Activated naive CD8-positive, alpha-beta T cell treated with anti-CD3 and anti-CD28 coated beads, Interleukin-2, amount 10 ng/mL, durations not matched to agents 7 days and 5 days (primary cell): ENCODE results near the gene ZNF728. TPM values are rescaled to one million over a fixed set of nuclear protein-coding genes. Genes with fewer than 3 reads are reported as not detected.
"Not testable (repeated sequence)": the region's sequence is repeated elsewhere in the genome, so short reads cannot be mapped to it uniquely, and the experiment has no call there.

ENCODE experiments used
- ATAC-seq: fragments of 150-1000 bp; cut with Tn5 transposase; one replicate; pipeline ENCODE4 v1.10.0; 2021; ENCODE audit warnings: low read depth, moderate library complexity
- POLR2A ChIA-PET: fragments of 350-600 bp; sonication (Branson Sonifier 250); formaldehyde crosslinking; loops from one replicate; lab custom pipeline; 2021; ENCODE audit warnings: antibody characterized with exemption; lab: Charles Lee
- DNase-seq: peaks from one replicate; pipeline ENCODE4 v3.0.0; 2021
- H3K27ac Mint-ChIP-seq: one replicate; pipeline ENCODE4 v1.8.0; 2022; ENCODE audit warnings: mild to moderate bottlenecking, mixed read lengths
- H3K27me3 Mint-ChIP-seq: one replicate; pipeline ENCODE4 v1.8.0; 2022; ENCODE audit warnings: mild to moderate bottlenecking, moderate library complexity, mixed read lengths
- H3K36me3 Mint-ChIP-seq: one replicate; pipeline ENCODE4 v1.8.0; 2021; ENCODE audit warnings: mild to moderate bottlenecking, mixed read lengths
- H3K4me1 Mint-ChIP-seq: one replicate; pipeline ENCODE4 v1.8.0; 2021; ENCODE audit warnings: mixed read lengths
- H3K4me3 Mint-ChIP-seq: one replicate; pipeline ENCODE4 v1.8.0; 2022; ENCODE audit warnings: mild to moderate bottlenecking, moderate library complexity, mixed read lengths
- H3K9me3 Mint-ChIP-seq: one replicate; pipeline ENCODE4 v1.8.0; 2021; ENCODE audit warnings: mixed read lengths
- total RNA-seq, 2 experiments: library from RNA; stranded (reverse); gene quantifications; one replicate each; pipeline ENCODE4 v1.2.3, GENCODE V29; 2021

ZNF728 gene
- total RNA-seq = not detected

GRCh38 chr19:23002690-23003422 is at the start of gene ZNF728:
ZNF728 (minus strand) TSS chr19:23003176; CDS start chr19:23003030, 146 bp downstream.
- DNase-seq = no peak
- no peaks in the 10 kb centered on the region for H3K27me3 Mint-ChIP-seq
- peaks cover 11% of the 10 kb centered on the region for H3K9me3 Mint-ChIP-seq
- no peaks in the 10 kb centered on the region for H3K4me1 Mint-ChIP-seq
- no peak within 1 kb of the TSS for H3K4me3 Mint-ChIP-seq
- no peak within 1 kb of the TSS for H3K27ac Mint-ChIP-seq
- ATAC-seq = no peak
- H3K36me3 Mint-ChIP-seq = peaks cover 2% of the 10 kb centered on the region
- POLR2A ChIA-PET = no interaction called here

GRCh38 chr19:23052349-23052748 is 49.4 kb upstream of the ZNF728 start:
- H3K27me3 Mint-ChIP-seq = no peaks in the 10 kb centered on the region
- ATAC-seq (no peak), DNase-seq (no peak)
- H3K9me3 Mint-ChIP-seq = peaks cover 45% of the 10 kb centered on the region
- POLR2A ChIA-PET = no interaction called here
- no peaks in the 10 kb centered on the region for H3K36me3 Mint-ChIP-seq
- H3K4me3 Mint-ChIP-seq = no peak overlapping the region
- H3K27ac Mint-ChIP-seq = no peak overlapping the region
- no peaks in the 10 kb centered on the region for H3K4me1 Mint-ChIP-seq

DNA sequence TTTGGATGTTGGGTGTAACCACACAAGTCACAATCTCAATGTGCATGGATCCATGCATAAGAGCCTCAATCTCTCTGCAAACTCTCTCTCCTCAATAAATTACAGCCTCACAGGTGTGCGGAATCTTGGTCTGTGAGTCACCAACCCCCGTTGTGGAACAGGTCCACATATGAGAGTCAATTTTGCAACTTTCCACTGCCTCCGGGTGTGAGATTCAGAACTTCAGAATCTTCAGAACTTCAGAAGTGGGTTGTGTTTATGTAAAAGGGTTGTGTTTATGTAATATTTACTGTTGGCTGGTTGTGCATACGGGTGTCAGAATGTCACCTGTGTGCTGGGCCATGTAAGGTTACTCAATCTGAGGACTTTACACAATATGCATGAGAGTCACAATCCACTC is 46.3 kb upstream of the ZNF728 start:
- POLR2A ChIA-PET = no interaction called here
- peaks cover 40% of the 10 kb centered on the region for H3K9me3 Mint-ChIP-seq
- H3K27ac Mint-ChIP-seq = no peak overlapping the region
- DNase-seq = no peak
- no peaks in the 10 kb centered on the region for H3K27me3 Mint-ChIP-seq
- no peak for ATAC-seq
- H3K4me3 Mint-ChIP-seq = no peak overlapping the region
- no peaks in the 10 kb centered on the region for H3K36me3 Mint-ChIP-seq
- no peaks in the 10 kb centered on the region for H3K4me1 Mint-ChIP-seq

DNA sequence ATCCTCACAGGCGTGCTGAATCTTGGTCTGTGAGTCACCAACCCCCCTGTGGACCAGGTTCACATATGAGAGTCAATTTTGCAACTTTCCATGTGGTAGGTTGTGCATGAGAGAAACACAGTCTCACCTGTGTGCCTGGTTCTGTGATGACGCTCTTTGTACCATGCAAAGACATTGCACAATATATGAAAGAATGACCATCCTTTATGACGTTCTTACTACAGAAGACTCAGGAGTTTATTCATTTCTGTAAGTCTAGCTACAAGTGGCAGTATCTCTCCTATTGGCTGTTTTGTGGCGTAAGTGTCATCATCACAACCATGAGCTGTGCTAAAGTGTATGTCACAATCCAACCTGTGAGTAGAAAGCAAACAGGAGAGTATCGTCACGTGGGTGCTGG is 43.8 kb upstream of the ZNF728 start:
- H3K27me3 Mint-ChIP-seq = no peaks in the 10 kb centered on the region
- no peak overlapping the region for H3K4me3 Mint-ChIP-seq
- no peak overlapping the region for H3K27ac Mint-ChIP-seq
- POLR2A ChIA-PET = no interaction called here
- ATAC-seq (no peak), DNase-seq (no peak)
- H3K4me1 Mint-ChIP-seq = no peaks in the 10 kb centered on the region
- H3K9me3 Mint-ChIP-seq = peaks cover 39% of the 10 kb centered on the region
- H3K36me3 Mint-ChIP-seq = no peaks in the 10 kb centered on the region

DNA sequence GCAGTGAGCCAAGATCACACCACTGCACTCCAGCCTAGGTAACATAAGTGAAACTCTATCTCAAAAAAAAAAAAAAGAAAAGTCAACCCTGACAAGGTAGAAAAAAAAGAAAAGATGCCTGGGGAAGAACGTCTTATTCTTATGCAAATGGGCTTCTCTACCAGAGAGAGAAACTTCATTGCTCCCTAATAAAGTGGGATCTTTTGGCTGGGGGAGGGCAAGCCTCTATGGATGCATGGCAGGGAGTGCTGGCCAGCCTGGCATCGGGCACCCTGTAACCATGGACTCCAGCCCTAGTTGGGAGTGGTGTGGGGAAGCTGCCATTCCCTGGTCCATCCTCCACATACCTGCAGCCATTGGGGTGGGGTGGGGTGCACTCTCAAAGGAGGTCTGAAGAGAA is 30.7 kb upstream of the ZNF728 start:
- Mint-ChIP-seq H3K27me3 (no peaks in the 10 kb centered on the region), H3K4me1 (no peaks in the 10 kb centered on the region), H3K4me3 (no peak overlapping the region), H3K27ac (no peak overlapping the region), H3K36me3 (no peaks in the 10 kb centered on the region), H3K9me3 (peaks cover 20% of the 10 kb centered on the region)
- no peak for ATAC-seq
- POLR2A ChIA-PET = no interaction called here
- no peak for DNase-seq

- Mint-ChIP-seq H3K27ac (no peak overlapping the region), H3K9me3 (peaks cover 43% of the 10 kb centered on the region), H3K27me3 (no peaks in the 10 kb centered on the region), H3K4me1 (no peaks in the 10 kb centered on the region), H3K36me3 (no peaks in the 10 kb centered on the region), H3K4me3 (no peak overlapping the region)
- POLR2A ChIA-PET = no interaction called here
- ATAC-seq (no peak), DNase-seq (no peak)
These were observed 12.7 kb upstream of the ZNF728 start for GRCh38 chr19:23015660-23016059.

DNA sequence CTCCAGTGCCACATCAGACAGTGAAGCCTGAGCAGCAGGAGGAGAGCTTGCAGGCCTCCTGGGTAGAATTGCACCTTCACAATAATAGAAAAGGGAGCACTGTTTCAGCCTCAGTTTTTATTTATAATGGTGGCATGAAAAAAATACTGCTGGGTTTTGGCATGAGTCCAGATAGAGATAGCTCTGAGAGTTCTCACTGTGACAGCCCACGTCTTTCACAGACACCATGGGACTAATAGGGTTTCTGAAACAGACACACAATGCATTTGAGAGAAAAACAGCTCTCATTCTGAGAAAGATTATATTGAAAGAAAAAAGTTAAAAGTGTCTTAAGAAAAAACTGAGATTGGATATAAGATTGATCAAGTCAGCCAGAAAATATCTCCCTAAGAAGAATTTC is 8.0 kb downstream of the ZNF728 start:
- POLR2A ChIA-PET, H3K4me1 Mint-ChIP-seq: not testable (repeated sequence)

DNA sequence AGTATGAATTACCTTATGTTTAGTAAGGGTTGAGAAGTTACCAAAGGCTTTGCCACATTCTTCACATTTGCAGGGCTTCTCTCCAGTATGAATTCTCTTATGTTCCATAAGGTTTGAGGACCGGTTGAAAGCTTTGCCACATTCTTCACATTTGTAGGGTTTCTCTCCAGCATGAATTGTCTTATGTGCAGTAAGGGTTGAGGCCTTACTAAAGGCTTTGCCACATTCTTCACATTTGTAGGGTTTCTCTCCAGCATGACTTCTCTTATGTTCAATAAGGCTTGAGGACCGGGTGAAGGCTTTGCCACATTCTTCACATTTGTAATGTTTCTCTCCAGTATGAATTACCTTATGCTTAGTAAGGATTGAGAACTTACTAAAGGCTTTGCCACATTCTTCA is 26.7 kb downstream of the ZNF728 start:
- ATAC-seq (no peak), DNase-seq (no peak)
- Mint-ChIP-seq H3K27me3 (no peaks in the 10 kb centered on the region), H3K4me1 (no peaks in the 10 kb centered on the region), H3K9me3 (peaks cover 34% of the 10 kb centered on the region), H3K27ac (no peak overlapping the region), H3K4me3 (no peak overlapping the region), H3K36me3 (peaks cover 2% of the 10 kb centered on the region)
- POLR2A ChIA-PET = no interaction called here

More for the DNA sequence above, 8.0 kb downstream of the ZNF728 start:
- not testable (repeated sequence) for DNase-seq, H3K4me3 Mint-ChIP-seq, H3K36me3 Mint-ChIP-seq, H3K27ac Mint-ChIP-seq, H3K27me3 Mint-ChIP-seq, ATAC-seq
- peaks cover 24% of the 10 kb centered on the region for H3K9me3 Mint-ChIP-seq

- POLR2A ChIA-PET, H3K27me3 Mint-ChIP-seq, H3K36me3 Mint-ChIP-seq, ATAC-seq, H3K4me1 Mint-ChIP-seq, H3K4me3 Mint-ChIP-seq, H3K27ac Mint-ChIP-seq, DNase-seq: not testable (repeated sequence)
- peaks cover 33% of the 10 kb centered on the region for H3K9me3 Mint-ChIP-seq
These were observed 27.3 kb downstream of the ZNF728 start for GRCh38 chr19:22975546-22976136.

DNA sequence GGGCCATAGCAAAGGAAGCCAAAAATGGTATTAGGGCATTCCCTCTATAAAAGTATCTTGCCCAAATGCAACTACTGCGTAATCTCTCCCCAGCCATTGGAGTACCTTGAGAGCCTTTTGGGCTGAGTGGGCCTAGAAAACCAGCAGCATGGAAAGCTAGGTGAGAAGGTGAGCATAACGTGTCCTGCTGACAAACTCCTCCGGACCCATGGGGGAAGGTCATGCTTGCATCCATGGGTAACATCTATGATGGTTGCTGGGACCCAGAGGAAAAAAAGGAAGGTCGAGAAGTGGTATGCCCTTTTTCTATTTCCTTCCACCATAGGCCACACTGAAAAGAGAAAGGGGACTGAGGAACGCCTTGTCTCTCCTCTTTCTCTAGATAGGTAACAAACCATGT is 57.4 kb downstream of the ZNF728 start:
- POLR2A ChIA-PET = no interaction called here
- Mint-ChIP-seq H3K4me1 (no peaks in the 10 kb centered on the region), H3K9me3 (peaks cover 17% of the 10 kb centered on the region), H3K36me3 (no peaks in the 10 kb centered on the region), H3K27ac (no peak overlapping the region), H3K4me3 (no peak overlapping the region), H3K27me3 (no peaks in the 10 kb centered on the region)
- DNase-seq (no peak), ATAC-seq (no peak)

DNA sequence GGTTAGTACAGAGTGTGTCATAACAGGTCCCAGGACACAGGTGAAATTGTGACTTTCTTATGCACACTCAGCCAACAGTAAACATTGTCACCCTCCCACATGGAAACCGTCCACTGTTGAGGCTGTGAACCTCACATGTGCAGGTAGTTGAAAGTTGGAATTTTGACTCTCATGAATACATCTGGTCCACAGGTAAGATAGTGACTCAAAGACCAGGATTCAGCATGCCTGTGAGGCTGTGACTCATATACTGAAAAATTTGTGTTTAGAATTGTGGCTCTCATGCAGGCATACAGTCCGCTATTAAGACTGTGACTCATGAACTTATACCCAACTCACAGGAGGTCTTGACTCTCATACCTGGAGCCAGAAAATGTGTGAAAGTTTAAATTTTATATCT is 67.8 kb downstream of the ZNF728 start:
- Mint-ChIP-seq H3K27ac (no peak overlapping the region), H3K4me3 (no peak overlapping the region), H3K9me3 (peaks cover 14% of the 10 kb centered on the region), H3K36me3 (no peaks in the 10 kb centered on the region), H3K4me1 (no peaks in the 10 kb centered on the region), H3K27me3 (no peaks in the 10 kb centered on the region)
- DNase-seq = no peak
- no peak for ATAC-seq
- POLR2A ChIA-PET = no interaction called here

GRCh38 chr19:22927576-22927975 is 75.4 kb downstream of the ZNF728 start:
- ATAC-seq, H3K36me3 Mint-ChIP-seq, DNase-seq, H3K27me3 Mint-ChIP-seq, H3K27ac Mint-ChIP-seq, POLR2A ChIA-PET, H3K4me3 Mint-ChIP-seq, H3K4me1 Mint-ChIP-seq: not testable (repeated sequence)
- H3K9me3 Mint-ChIP-seq = peaks cover 13% of the 10 kb centered on the region

- H3K27ac Mint-ChIP-seq, H3K27me3 Mint-ChIP-seq, H3K36me3 Mint-ChIP-seq, H3K4me3 Mint-ChIP-seq, POLR2A ChIA-PET, H3K4me1 Mint-ChIP-seq, ATAC-seq, DNase-seq: not testable (repeated sequence)
- H3K9me3 Mint-ChIP-seq = peaks cover 23% of the 10 kb centered on the region
These were observed 77.8 kb downstream of the ZNF728 start for GRCh38 chr19:22925181-22925580.
